ENCODE data around the gene PPFIA2.

The PPFIA2 gene

DNA sequence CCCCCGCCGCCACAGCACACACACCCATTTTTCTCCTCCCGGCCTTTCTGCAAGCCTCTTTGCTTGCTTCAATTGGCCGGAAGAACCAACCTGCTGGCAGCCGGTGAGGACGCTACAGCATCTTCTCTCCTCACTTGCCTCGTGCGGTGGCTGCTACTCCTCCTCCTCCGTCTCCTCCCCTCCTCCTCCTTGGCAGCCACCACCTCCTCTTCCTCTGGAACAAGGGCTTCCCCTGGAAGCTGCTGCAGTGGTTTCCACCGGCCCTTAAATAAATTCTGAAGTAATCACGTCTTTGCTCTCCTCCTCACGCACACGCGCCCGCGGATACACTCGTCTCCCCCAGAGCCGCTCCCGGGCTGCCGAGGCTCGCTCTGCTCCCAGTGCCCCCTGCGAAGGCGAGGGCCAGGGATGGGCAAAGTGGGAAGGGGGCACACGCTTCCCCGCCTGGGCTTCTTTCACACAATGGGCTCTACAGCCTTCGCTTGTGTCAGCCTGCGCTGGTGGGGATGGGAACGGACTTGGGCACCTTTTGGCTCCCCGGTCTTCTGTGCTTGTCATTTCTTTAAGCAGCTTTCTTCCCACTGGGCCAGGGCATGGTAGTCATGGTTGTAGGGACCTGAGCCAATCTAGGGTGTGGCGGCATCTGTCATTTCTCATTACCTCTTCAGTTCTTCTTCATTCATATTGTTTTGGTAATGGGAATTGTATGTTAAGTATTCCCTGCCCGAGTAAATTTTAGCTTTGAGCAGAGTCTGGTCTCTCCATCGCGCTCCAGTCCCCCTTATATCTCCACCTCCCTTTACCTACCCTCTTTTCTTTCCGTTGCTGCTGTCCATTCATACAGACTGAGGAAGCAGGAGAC, at the start of gene PPFIA2:
Gene PPFIA2, minus strand, starts transcription at position 161 of the 862 bp plus-strand sequence.
- Histone ChIP-seq H4K20me1 (ENCODE audit: insufficient read depth) (no peaks in the 10 kb centered on the region), H2AFZ (ENCODE audit: low read depth) (peak within 1 kb of the TSS; percentile 100), H3K27me3 (ENCODE audit: insufficient read depth, low read depth) (no peaks in the 10 kb centered on the region), H3K27ac (no peak within 1 kb of the TSS), H3K4me1 (ENCODE audit: low read depth, poor library complexity, severe bottlenecking) (peaks cover 9% of the 10 kb centered on the region), H3K4me3 (IDR thresholded peaks at IDR 0.05; ENCODE audit: insufficient read depth, low read depth, low read length) (peak within 1 kb of the TSS; percentile 82), H3K4me2 (peak within 1 kb of the TSS; percentile 77), H3K36me3 (ENCODE audit: insufficient read depth) (no peaks in the 10 kb centered on the region), H3K9ac (peak within 1 kb of the TSS; percentile 58; the same call in 1 of the 2 replicates), H3K79me2 (ENCODE audit: insufficient read depth, low read depth) (no peaks in the 10 kb centered on the region)
- TF ChIP-seq, protein P1, sequence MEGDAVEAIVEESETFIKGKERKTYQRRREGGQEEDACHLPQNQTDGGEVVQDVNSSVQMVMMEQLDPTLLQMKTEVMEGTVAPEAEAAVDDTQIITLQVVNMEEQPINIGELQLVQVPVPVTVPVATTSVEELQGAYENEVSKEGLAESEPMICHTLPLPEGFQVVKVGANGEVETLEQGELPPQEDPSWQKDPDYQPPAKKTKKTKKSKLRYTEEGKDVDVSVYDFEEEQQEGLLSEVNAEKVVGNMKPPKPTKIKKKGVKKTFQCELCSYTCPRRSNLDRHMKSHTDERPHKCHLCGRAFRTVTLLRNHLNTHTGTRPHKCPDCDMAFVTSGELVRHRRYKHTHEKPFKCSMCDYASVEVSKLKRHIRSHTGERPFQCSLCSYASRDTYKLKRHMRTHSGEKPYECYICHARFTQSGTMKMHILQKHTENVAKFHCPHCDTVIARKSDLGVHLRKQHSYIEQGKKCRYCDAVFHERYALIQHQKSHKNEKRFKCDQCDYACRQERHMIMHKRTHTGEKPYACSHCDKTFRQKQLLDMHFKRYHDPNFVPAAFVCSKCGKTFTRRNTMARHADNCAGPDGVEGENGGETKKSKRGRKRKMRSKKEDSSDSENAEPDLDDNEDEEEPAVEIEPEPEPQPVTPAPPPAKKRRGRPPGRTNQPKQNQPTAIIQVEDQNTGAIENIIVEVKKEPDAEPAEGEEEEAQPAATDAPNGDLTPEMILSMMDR (conservative IDR thresholded peaks at IDR 0.05; ENCODE audit: low read depth, low read length): no peak

DNA sequence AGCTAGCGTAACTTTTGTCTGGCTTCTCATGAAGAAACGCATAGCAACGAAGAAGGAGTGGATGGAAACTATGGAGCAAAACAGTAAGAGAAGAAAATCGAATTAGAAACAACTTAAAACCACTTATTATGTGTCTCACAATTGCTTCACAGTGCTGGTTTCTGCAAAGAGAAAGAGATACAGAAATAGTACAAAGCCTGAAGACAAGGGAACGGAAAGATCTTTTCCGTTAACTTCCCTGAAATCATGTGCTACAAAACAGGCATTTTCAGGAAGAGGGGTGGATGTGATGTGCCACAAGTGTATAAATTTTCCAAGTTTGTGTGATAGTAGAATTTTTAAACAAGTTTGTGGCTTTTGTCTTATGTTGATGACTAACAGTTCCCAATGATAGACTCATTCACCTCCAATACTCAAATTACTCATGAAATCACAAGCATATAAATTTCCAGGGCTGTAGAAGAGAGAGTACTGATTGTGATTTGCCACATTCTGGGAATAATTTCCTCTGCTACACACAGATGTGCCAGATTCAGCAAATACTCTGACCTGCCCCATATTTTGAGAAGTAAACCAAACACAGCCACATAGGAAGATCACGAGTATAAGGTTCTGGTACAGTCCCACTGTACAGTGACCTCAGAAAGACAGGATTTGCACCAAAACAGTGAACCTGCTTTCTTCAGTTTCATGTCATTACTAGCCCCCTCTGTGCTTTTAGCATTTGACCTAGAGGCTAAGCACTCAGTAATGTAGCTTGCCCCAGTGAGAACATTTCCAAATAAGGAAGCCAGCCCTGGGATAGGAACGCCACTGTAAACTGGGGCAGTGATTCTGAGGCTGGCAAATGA, 41.4 kb upstream of the PPFIA2 start:
- no peaks in the 10 kb centered on the region for H3K4me1 ChIP-seq (ENCODE audit: low read depth, poor library complexity, severe bottlenecking)
- H3K9ac ChIP-seq: no peak overlapping the region
- H3K27me3 ChIP-seq (ENCODE audit: insufficient read depth, low read depth): no peaks in the 10 kb centered on the region
- H3K27ac ChIP-seq: no peak overlapping the region
- H3K4me2 ChIP-seq: no peak overlapping the region
- TF ChIP-seq, protein P1 (conservative IDR thresholded peaks at IDR 0.05; ENCODE audit: low read depth, low read length): no peak
- H3K4me3 ChIP-seq (IDR thresholded peaks at IDR 0.05; ENCODE audit: insufficient read depth, low read depth, low read length): no peak overlapping the region
- H3K79me2 ChIP-seq (ENCODE audit: insufficient read depth, low read depth): no peaks in the 10 kb centered on the region
- H2AFZ ChIP-seq (ENCODE audit: low read depth): no peak overlapping the region
- H4K20me1 ChIP-seq (ENCODE audit: insufficient read depth): no peaks in the 10 kb centered on the region
- H3K36me3 ChIP-seq (ENCODE audit: insufficient read depth): no peaks in the 10 kb centered on the region

DNA sequence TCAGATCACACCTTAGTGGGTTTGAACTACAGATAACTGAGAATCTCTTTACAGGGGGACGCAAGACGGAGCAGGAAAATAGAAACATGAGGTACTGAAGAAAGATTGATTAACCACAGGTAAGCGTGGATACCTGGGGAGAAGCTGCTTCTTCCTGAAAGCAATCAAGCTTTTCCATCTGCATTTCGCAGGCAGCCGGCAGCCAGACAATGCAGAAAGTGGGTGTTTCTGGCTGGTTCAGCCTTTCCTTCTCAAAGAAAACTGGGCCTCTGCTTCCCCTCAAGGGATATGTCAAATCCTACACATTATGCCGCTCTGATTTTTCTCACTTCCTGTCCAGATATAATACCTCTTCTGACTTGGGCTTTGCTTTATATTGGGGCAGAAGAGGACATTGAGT, 39.1 kb upstream of the PPFIA2 start:
- TF ChIP-seq, protein P1 (conservative IDR thresholded peaks at IDR 0.05; ENCODE audit: low read depth, low read length): no peak
- no peaks in the 10 kb centered on the region for H3K79me2 ChIP-seq (ENCODE audit: insufficient read depth, low read depth)
- no peaks in the 10 kb centered on the region for H4K20me1 ChIP-seq (ENCODE audit: insufficient read depth)
- H3K4me3 ChIP-seq (IDR thresholded peaks at IDR 0.05; ENCODE audit: insufficient read depth, low read depth, low read length): no peak overlapping the region
- H3K27me3 ChIP-seq (ENCODE audit: insufficient read depth, low read depth): no peaks in the 10 kb centered on the region
- H3K4me1 ChIP-seq (ENCODE audit: low read depth, poor library complexity, severe bottlenecking): no peaks in the 10 kb centered on the region
- no peak overlapping the region for H2AFZ ChIP-seq (ENCODE audit: low read depth)
- H3K4me2 ChIP-seq: no peak overlapping the region
- H3K27ac ChIP-seq: no peak overlapping the region
- H3K9ac ChIP-seq: no peak overlapping the region
- no peaks in the 10 kb centered on the region for H3K36me3 ChIP-seq (ENCODE audit: insufficient read depth)

DNA sequence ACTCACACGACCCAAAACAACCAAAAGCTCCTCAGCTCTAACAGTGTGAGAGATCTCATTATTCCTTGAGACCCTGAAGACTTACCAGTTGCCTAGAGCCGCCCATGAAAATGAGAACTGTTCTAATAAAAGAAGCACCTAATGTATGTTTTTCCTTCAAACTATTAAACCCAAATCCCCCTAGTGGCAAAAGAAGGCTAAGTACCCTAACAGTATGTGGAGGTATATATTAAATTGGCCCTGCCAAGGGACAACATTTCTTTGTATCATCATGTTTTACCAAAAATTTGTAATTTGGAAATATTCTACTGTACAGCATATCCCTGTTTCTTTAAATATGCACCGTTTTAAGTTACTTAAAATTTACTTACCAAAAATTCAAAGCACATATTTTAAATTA, 38.0 kb upstream of the PPFIA2 start:
- H3K4me2 ChIP-seq: no peak overlapping the region
- H3K4me1 ChIP-seq (ENCODE audit: low read depth, poor library complexity, severe bottlenecking): no peaks in the 10 kb centered on the region
- no peak overlapping the region for H3K27ac ChIP-seq
- no peaks in the 10 kb centered on the region for H3K79me2 ChIP-seq (ENCODE audit: insufficient read depth, low read depth)
- no peak overlapping the region for H3K9ac ChIP-seq
- no peak overlapping the region for H2AFZ ChIP-seq (ENCODE audit: low read depth)
- TF ChIP-seq, protein P1 (conservative IDR thresholded peaks at IDR 0.05; ENCODE audit: low read depth, low read length): peak; percentile 81
- H3K27me3 ChIP-seq (ENCODE audit: insufficient read depth, low read depth): no peaks in the 10 kb centered on the region
- H4K20me1 ChIP-seq (ENCODE audit: insufficient read depth): no peaks in the 10 kb centered on the region
- no peak overlapping the region for H3K4me3 ChIP-seq (IDR thresholded peaks at IDR 0.05; ENCODE audit: insufficient read depth, low read depth, low read length)
- no peaks in the 10 kb centered on the region for H3K36me3 ChIP-seq (ENCODE audit: insufficient read depth)
